Esophagus squamous epithelium (tissue), 4 donors: ENCODE results near the gene HSPG2.
"Not testable (repeated sequence)": the region's sequence is repeated elsewhere in the genome, so short reads cannot be mapped to it uniquely, and the experiment has no call there.

Experiments used
- POLR2A ChIP-seq, 4 donors: fragments of 450-650 bp; IDR thresholded peaks; one replicate each; pipeline ENCODE4 v1.6.1; 2017; ENCODE audit warnings: antibody characterized with exemption in 4 of 4, mild to moderate bottlenecking in 4 of 4, moderate library complexity in 3 of 4
- TF ChIP-seq, protein P1 (sequence below), 6 experiments: fragments of 450-650 bp in 4 of 6; fragments of 200-600 bp in 2 of 6; sonication (generic) in 2 of 6; IDR thresholded peaks; one replicate each; pipeline ENCODE4 v1.5.1; 2016 to 2019; ENCODE audit warnings: antibody characterized with exemption in 6 of 6, mild to moderate bottlenecking in 4 of 6, moderate library complexity in 4 of 6

DNA sequence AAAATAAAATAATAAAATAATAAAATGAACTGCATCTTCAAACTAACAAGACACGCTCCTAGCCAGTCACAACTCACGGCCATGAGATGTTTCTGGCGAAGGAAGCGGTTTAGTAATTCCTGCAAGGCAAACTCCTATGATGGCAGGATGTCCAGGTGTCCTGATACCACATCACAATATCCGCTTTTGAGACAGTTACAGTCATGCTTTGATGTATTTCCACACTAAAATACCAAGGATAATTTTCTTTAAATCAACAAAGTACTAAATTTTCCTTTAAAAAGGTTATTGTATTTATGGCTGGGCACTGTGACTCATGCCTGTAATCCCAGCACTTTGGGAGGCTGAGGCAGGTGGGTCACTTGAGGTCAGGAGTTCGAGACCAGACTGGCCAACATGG is 30.1 kb upstream of the HSPG2 start:
- TF ChIP-seq, protein P1, sequence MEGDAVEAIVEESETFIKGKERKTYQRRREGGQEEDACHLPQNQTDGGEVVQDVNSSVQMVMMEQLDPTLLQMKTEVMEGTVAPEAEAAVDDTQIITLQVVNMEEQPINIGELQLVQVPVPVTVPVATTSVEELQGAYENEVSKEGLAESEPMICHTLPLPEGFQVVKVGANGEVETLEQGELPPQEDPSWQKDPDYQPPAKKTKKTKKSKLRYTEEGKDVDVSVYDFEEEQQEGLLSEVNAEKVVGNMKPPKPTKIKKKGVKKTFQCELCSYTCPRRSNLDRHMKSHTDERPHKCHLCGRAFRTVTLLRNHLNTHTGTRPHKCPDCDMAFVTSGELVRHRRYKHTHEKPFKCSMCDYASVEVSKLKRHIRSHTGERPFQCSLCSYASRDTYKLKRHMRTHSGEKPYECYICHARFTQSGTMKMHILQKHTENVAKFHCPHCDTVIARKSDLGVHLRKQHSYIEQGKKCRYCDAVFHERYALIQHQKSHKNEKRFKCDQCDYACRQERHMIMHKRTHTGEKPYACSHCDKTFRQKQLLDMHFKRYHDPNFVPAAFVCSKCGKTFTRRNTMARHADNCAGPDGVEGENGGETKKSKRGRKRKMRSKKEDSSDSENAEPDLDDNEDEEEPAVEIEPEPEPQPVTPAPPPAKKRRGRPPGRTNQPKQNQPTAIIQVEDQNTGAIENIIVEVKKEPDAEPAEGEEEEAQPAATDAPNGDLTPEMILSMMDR (IDR thresholded peaks at IDR 0.05), result not testable (repeated sequence)
- TF ChIP-seq POLR2A (IDR thresholded peaks at IDR 0.05), result not testable (repeated sequence)
